Spleen (tissue), 11 donors: ENCODE measurements around the gene IQCF6. TPM values are rescaled to one million over a fixed set of nuclear protein-coding genes. Genes with fewer than 3 reads are reported as not detected.
"Not testable (repeated sequence)": the region's sequence is repeated elsewhere in the genome, so short reads cannot be mapped to it uniquely, and the experiment has no call there.

Source experiments
- DNase-seq: peaks from one replicate; pipeline ENCODE4 v3.0.0-alpha.2; 2020
- H3K27ac ChIP-seq, 8 donors: fragments of 200-600 bp; sonication (generic) in 7 of 8; 1 replicate in 4 of 8; 2 replicates in 4 of 8; pipeline versions ENCODE4 v1.5.0 to v1.8.0; 2016 to 2021; ENCODE audit warnings: inconsistent platforms in 4 of 8, mild to moderate bottlenecking in 4 of 8, moderate library complexity in 1 of 8
- H3K27me3 ChIP-seq, 7 donors: fragments of 200-600 bp; sonication (generic) in 6 of 7; replicated peaks in 1 of 7; 1 replicate in 4 of 7; 2 replicates in 3 of 7; pipeline versions ENCODE4 v1.5.0 to v1.8.0; 2016 to 2021; ENCODE audit warnings: inconsistent platforms in 3 of 7, mild to moderate bottlenecking in 1 of 7
- H3K36me3 ChIP-seq, 6 donors: fragments of 200-600 bp; sonication (generic) in 5 of 6; 1 replicate in 4 of 6; 2 replicates in 2 of 6; pipeline versions ENCODE4 v1.5.0 to v1.8.0; 2016 to 2021; ENCODE audit warnings: inconsistent platforms in 2 of 6
- H3K4me1 ChIP-seq, 6 donors: fragments of 200-600 bp; sonication (generic) in 5 of 6; 1 replicate in 3 of 6; 2 replicates in 3 of 6; pipeline versions ENCODE4 v1.5.0 to v1.8.0; 2016 to 2021; ENCODE audit warnings: inconsistent platforms in 3 of 6
- H3K4me3 ChIP-seq, 8 donors: fragments of 200-600 bp; sonication (generic) in 7 of 8; 1 replicate in 4 of 8; 2 replicates in 4 of 8; pipeline versions ENCODE4 v1.5.0 to v1.8.0; 2016 to 2021; ENCODE audit warnings: inconsistent platforms in 4 of 8, mild to moderate bottlenecking in 4 of 8, moderate library complexity in 2 of 8
- H3K9me3 ChIP-seq, 8 donors: fragments of 200-600 bp; sonication (generic) in 7 of 8; 1 replicate in 4 of 8; 2 replicates in 4 of 8; pipeline versions ENCODE4 v1.5.0 to v1.8.0; 2016 to 2021; ENCODE audit warnings: inconsistent platforms in 4 of 8
- POLR2A ChIP-seq, 3 donors: fragments of 450-650 bp; IDR thresholded peaks; one replicate each; pipeline ENCODE4 v1.5.1; 2017; ENCODE audit warnings: antibody characterized with exemption in 3 of 3, mild to moderate bottlenecking in 1 of 3
- POLR2AphosphoS5 ChIP-seq, 3 donors: sonication (generic); formaldehyde crosslinking; IDR thresholded peaks; one replicate each; pipeline ENCODE4 v1.5.1; 2017; ENCODE audit warnings: antibody characterized with exemption in 3 of 3
- WGBS, 5 donors: extraction: QIAGEN DNeasy Blood & Tissue Kit in 3 of 5; methylation state at CpG; one replicate each; pipeline versions ENCODE4 v1.1.5 to v1.1.7; 2013 to 2018; 5-methylcytosine and 5-hydroxymethylcytosine counted together
- intact Hi-C: fragments of 100-400 bp; cut with DNase I; formaldehyde crosslinking; loops from one replicate; pipeline ENCODE4 v1.15.0; 2023; ENCODE audit warnings: low total_unique reads
- polyA plus RNA-seq, 3 donors: library from polyadenylated mRNA; stranded (reverse); fragments of 200-250 nt; gene quantifications; one replicate each; pipeline ENCODE4 v1.2.1, GENCODE V29; 2013
- total RNA-seq, 7 donors: library from RNA; depleted of rRNA in 3 of 7; stranded (reverse); fragments of >200 nt in 3 of 7; fragmentation: NEBNext Ultra II Directional in 4 of 7; extraction: Animal tissue kit (Norgen Biotek cat#: 25700) in 4 of 7; gene quantifications; one replicate each; pipeline versions ENCODE4 v1.1.0 to v1.2.1, GENCODE V29; 2016 to 2021
- TF ChIP-seq, protein P1 (sequence below), 11 experiments: fragments of 200-600 bp in 7 of 11; fragments of 450-650 bp in 4 of 11; sonication (generic) in 4 of 11; IDR thresholded peaks in 8 of 11; conservative IDR thresholded peaks in 3 of 11; 1 replicate in 7 of 11; 2 replicates in 4 of 11; pipeline versions ENCODE4 v1.4.0 to v1.8.0; 2016 to 2021; ENCODE audit warnings: antibody characterized with exemption in 11 of 11, inconsistent platforms in 4 of 11, mild to moderate bottlenecking in 1 of 11
- donor health status: healthy with polysubstance abuse.
- donor health status: DM: no; HTN: no; CAD: no; lungs with moderate emphysema.
- donor health status: DM: no; HTN: no; CAD: no.
- donor health status: Bipolar disorder and iron deficiency.
- donor health status: healthy.
- donor health status: DM: no; HTN: no; CAD: no.
- donor health status: DM: yes; HTN: yes; CAD: no.

IQCF6 gene
- total and polyA plus RNA-seq, 10 donors, result not detected

DNA sequence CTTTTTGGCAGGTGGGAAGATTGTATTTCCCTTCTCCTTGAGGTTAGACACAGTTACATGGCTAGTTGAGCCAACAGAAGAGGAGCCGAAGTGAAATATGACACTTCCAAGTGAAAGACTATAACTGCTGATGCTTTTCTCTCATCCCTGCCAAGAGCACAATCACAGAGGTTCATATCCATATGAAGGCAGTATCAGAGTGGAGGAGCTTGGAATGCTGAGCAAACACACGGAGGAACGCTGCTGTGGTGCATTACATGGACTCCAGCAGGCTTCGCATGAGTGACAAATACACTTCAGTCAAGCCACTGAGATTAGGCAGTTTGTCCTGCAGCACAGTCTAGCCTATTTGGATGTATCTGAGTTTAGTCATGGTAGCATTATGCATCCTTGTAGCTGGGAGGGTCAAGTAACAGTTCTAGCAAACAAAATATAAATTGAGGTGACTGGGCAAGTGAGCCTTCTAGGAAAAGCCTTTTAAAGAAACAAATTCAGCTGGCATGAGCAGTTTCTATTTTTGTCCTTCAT, 5.4 kb downstream of the IQCF6 start:
- TF ChIP-seq, protein P1, sequence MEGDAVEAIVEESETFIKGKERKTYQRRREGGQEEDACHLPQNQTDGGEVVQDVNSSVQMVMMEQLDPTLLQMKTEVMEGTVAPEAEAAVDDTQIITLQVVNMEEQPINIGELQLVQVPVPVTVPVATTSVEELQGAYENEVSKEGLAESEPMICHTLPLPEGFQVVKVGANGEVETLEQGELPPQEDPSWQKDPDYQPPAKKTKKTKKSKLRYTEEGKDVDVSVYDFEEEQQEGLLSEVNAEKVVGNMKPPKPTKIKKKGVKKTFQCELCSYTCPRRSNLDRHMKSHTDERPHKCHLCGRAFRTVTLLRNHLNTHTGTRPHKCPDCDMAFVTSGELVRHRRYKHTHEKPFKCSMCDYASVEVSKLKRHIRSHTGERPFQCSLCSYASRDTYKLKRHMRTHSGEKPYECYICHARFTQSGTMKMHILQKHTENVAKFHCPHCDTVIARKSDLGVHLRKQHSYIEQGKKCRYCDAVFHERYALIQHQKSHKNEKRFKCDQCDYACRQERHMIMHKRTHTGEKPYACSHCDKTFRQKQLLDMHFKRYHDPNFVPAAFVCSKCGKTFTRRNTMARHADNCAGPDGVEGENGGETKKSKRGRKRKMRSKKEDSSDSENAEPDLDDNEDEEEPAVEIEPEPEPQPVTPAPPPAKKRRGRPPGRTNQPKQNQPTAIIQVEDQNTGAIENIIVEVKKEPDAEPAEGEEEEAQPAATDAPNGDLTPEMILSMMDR (IDR thresholded peaks at IDR 0.05 in 8 of 11, conservative IDR thresholded peaks at IDR 0.05 in 3 of 11), result no peak
- TF ChIP-seq POLR2AphosphoS5 (IDR thresholded peaks at IDR 0.05), result no peak
- TF ChIP-seq POLR2A (IDR thresholded peaks at IDR 0.05), result no peak
- Histone ChIP-seq H3K4me1 (no peaks in the 10 kb centered on the region), H3K27me3 (peaks cover 0 to 26% (median 0%) of the 10 kb centered on the region in 7 donors), H3K27ac (no peak overlapping the region), H3K4me3 (no peak overlapping the region), H3K9me3 (no peaks in the 10 kb centered on the region), H3K36me3 (no peaks in the 10 kb centered on the region)
- DNase-seq, result no peak
- WGBS, 5 donors, result 39 to 58% (median 51%) methylated on average over 4 of the region's 4 CpGs
- intact Hi-C loops, result no loop called here

DNA sequence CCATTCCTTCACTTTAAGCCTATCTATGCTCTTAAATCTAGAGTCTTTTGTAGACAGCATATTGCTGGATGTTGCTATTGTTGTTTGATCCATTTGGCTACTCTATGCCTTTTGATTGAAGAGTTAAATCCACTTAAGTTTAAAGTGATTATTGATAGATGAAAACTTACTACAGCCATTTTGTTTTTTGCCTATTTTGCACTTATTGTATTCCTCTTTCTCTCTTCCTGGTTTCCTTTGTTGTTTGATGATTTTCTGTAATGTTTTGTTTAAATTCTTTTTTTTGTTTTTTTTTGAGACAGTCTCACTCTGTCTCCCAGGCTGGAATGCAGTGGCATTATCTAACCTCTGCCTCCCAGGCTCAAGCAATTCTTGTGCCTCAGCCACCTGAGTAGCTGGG, 19.8 kb downstream of the IQCF6 start:
- Histone ChIP-seq H3K4me1 (no peaks in the 10 kb centered on the region), H3K27me3 (peaks cover 0 to 6% (median 0%) of the 10 kb centered on the region in 7 donors), H3K36me3 (no peaks in the 10 kb centered on the region), H3K27ac (no peak overlapping the region), H3K9me3 (peaks cover 2 to 67% (median 38%) of the 10 kb centered on the region in 8 donors), H3K4me3 (no peak overlapping the region)
- DNase-seq, result no peak
- intact Hi-C loops, result no loop called here
- TF ChIP-seq, protein P1 (IDR thresholded peaks at IDR 0.05 in 8 of 11, conservative IDR thresholded peaks at IDR 0.05 in 3 of 11), result no peak
- TF ChIP-seq POLR2AphosphoS5 (IDR thresholded peaks at IDR 0.05) (no peak), POLR2A (IDR thresholded peaks at IDR 0.05) (no peak)

DNA sequence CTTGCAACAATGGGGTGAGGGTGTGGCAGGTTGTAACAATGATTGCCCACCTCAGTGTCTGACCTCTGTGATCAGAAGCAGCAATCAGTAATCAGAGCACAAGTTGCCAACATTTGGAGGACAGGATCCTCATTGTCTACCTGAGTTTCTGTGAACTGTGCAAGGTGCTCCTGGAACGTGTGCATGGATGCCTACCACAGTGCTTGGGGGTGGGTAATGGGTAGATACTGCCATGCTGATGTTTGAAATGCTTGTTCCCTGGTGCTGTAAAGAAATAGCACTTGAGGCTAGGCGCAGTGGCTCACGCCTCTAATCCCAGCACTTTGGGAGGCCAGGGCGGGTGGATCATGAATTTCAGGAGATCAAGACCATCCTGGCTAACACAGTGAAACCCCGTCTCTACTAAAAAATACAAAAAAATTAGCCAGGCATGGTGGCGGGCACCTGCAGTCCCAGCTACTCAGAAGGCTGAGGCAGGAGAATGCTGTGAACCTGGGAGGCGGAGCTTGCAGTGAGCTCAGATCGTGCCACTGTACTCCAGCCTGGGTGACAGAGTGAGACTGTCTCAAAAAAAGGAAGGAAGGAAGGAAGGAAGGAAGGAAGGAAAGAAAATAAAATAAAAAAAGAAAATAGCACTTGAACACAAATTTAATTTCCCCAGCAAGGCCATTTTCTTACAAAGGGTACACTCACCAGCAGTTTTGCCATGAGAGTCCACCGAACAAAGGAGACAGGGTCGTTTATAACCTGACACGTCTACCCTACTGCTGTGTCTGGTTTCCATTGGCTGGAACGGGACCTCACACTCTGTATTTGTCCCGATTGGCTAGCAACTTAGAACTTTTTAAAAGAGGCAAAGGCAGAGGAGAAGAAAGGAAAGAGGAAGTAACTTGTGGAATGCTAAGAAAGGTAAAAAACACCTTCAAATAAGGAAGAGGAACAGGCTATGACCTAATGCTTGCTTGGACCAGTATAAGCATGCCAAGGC, 25.0 kb downstream of the IQCF6 start:
- WGBS, 5 donors, result 69 to 78% (median 76%) methylated on average over 13 of the region's 13 CpGs
- H3K9me3 ChIP-seq, result peaks cover 0 to 20% (median 3%) of the 10 kb centered on the region in 8 donors
- intact Hi-C loops, DNase-seq, H3K27ac ChIP-seq, H3K4me3 ChIP-seq, H3K27me3 ChIP-seq, H3K36me3 ChIP-seq, H3K4me1 ChIP-seq: not testable (repeated sequence)

DNA sequence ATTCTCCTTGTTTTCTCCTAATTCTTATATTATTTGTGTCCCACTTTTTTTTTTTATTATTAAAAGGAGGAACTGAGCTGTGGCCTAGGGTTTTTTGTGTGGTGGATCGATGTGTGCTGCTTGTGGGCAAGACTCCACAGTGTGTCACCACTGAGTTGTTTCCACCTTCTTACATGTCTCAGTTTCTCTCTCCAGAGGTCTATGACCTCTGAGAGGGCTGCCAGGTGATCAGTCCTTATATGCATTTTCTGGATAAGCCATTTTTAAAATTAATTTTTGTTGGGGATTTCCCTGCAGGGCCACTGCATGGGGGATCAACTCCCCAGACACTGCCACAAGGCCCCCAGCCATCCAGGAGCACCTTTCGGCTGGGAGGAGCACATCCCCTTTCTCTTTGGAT, 27.8 kb downstream of the IQCF6 start:
- Histone ChIP-seq H3K27me3 (no peaks in the 10 kb centered on the region), H3K9me3 (peaks cover 0 to 17% (median 6%) of the 10 kb centered on the region in 8 donors), H3K4me1 (no peaks in the 10 kb centered on the region), H3K36me3 (no peaks in the 10 kb centered on the region), H3K27ac (no peak overlapping the region), H3K4me3 (no peak overlapping the region)
- WGBS, 5 donors, result 85 to 94% (median 87%) methylated on average over 2 of the region's 2 CpGs
- intact Hi-C loops, result no loop called here
- no peak for DNase-seq
- TF ChIP-seq, protein P1 (IDR thresholded peaks at IDR 0.05 in 8 of 11, conservative IDR thresholded peaks at IDR 0.05 in 3 of 11), result no peak
- TF ChIP-seq POLR2A (IDR thresholded peaks at IDR 0.05) (no peak), POLR2AphosphoS5 (IDR thresholded peaks at IDR 0.05) (no peak)
